T-helper 1 cell treated with Interleukin-12 subunit alpha and Interleukin-12 subunit beta and Interleukin-4 antibody, amounts not matched to agents 30 ng/mL and 1 ng/mL, for 36 hours (primary cell): ENCODE data around the gene SYTL1. TPM values are rescaled to one million over a fixed set of nuclear protein-coding genes. Genes with fewer than 3 reads are reported as not detected.

Source experiments
- intact Hi-C: fragments of 100-400 bp; cut with micrococcal nuclease; formaldehyde crosslinking; loops from one replicate; pipeline ENCODE4 v1.15.1; 2024
- total RNA-seq: library from RNA; stranded (reverse); gene quantifications from 2 replicates; pipeline ENCODE4 v1.2.3, GENCODE V29; 2022

Gene SYTL1
- total RNA-seq, 1 donor from 2014 or later = 104 TPM

DNA sequence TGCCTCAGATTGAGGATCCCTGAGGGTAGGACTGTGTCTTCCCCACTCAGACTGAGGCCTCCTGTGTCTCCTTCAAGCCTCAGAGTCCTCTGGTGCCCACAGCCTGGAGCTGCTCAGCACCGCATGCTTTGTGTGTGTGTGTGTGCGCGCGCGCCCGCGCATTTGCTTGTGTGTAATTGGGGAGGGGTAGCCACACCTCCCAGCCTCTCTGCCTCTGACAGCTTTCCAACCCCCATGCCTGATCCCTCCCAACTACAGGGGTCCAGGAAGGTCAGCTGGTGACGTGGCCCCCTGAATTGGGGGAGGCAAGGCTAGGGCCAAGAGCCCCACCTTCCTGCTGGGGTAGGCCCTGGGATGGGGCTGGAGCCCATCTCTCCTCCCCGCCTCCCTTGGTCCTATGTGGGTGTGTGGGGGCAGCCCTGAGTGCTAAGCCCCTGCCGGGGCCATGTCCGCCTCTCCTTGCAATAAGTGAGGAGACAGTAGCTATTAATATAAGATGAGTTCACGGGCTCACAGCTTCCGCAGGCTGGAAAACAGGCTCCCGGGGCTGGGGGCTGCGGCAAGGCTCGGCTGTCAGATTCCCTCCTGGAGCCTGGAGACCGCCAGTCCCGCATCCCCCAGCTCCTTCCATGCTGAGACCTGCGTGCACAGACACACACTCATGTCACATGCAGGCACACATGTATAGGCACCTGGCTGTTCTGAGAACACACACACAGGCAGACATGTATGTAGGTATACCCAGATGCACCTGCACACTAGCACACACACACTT is 57.6 kb downstream of the SYTL1 start:
- intact Hi-C loops = loop anchor here (5.0 kb wide), 1 partner anchor 297 kb away; no protein-coding TSS in a partner anchor

GRCh38 chr1:27400082-27400962 is 58.5 kb downstream of the SYTL1 start:
- intact Hi-C loops = no loop called here

DNA sequence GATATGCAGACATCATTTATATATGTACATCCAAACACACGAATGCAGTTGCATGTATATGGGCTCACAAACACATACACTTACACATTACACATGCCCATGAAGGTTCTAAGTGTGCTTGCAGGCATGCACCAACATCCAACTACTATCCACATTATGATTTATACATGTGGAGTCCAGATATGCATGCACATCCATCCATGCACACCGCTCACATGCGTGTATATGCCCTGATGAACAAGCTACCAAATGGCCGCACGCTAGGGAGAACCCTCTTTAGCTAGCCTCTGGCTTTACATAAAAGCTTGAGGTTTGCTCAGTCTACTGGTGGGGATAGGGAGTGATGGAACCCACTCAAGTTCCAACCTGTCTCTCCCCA is 59.1 kb downstream of the SYTL1 start:
- intact Hi-C loops = no loop called here

DNA sequence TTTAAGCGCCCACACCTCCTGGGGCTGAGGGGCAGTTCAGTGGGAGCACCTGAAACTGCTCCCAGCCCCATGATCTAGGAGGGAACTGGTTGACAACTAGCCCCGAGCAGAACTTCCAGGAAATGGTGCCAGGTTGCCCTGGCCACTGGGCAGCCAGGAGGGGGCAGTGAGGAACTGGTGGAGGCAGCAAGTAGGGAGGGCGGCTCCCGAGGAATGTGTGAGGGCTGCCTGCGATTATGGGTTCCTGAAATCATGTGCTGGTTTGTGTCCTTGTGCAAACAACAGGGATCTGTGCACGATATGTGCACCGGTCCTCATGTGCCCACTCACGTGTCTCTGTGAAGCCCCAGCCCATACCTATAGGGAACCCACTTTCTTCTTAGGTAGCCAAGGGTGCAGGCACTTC is 60.5 kb downstream of the SYTL1 start:
- intact Hi-C loops = no loop called here

DNA sequence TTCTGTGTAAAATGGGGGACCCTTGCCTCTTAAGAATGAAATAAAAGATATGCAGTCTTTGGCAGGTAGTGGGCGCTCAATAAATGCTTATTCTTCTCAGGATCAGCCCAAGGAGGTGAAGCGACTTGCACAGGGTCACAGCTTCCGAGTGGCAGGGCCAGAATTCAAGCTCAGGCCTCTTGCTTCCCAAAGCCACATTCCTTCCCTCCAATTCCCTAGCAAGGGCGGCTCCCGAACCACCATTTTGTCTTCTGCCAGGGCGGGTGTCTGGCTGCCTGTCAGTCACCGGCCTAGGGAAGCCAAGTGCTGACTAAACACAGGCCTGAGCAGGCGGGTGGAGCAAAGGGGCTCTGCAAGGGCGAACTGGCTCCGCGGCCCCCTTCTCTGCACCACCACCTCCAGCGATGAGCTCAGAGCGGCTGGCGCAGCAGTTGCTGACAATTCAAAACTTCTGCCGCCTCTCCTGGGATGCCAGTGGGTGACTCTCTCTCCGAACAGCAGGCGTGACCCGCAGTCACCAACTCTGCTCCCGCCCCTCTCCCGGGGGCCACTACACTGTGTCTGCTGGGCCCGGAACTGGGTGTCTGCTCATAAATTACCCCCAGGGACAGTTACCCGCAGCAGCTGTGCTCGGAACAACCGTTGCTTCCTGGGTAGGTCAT is 61.4 kb downstream of the SYTL1 start:
- intact Hi-C loops = loop anchor here (1.0 kb wide), 1 partner anchor 203 kb away; no protein-coding TSS in a partner anchor

Other genes starting within 250 kb of the SYTL1 start
- 28.0 and 30.0 TPM in 2 replicates for gene SLC9A1, start 186.9 kb upstream of the SYTL1 start, total RNA-seq
- gene WDTC1, start 107.4 kb upstream of the SYTL1 start, total RNA-seq = 31.6 and 33.2 TPM in 2 replicates
- gene TMEM222, start 19.9 kb upstream of the SYTL1 start, total RNA-seq = 43.4 and 44.7 TPM in 2 replicates
- gene MAP3K6, start 24.9 kb downstream of the SYTL1 start, total RNA-seq = 14.7 and 15.5 TPM in 2 replicates
- gene FCN3, start 32.8 kb downstream of the SYTL1 start, total RNA-seq = not detected in 2 replicates
- not detected in 2 replicates for gene CD164L2, start 41.3 kb downstream of the SYTL1 start, total RNA-seq
- gene GPR3, start 50.6 kb downstream of the SYTL1 start, total RNA-seq = 0.32 and 0.56 TPM in 2 replicates
- 124 and 127 TPM in 2 replicates for gene WASF2, start 148.1 kb downstream of the SYTL1 start, total RNA-seq